K562 (cell line): ENCODE data around the gene TCF3. TPM values are rescaled to one million over a fixed set of nuclear protein-coding genes. Genes with fewer than 3 reads are reported as not detected.

ENCODE experiments used
- ATAC-seq: fragments of 200-7000 bp; cut with Tn5 transposase; 3 replicates; pipeline ENCODE4 v1.9.1; 2020; ENCODE audit warnings: moderate library complexity
- BruUV-seq: library from RNA; stranded (reverse); fragments of 400-500 nt; replicated peaks from 2 replicates; lab custom pipeline; 2021; lab: Mats Ljungman, UMichigan
- CTCF ChIA-PET: fragments of 300-600 bp; formaldehyde crosslinking; extraction: SDS; loops from one replicate; lab custom pipeline; 2021; ENCODE audit warnings: low intra/inter-chr PET ratio; lab: Yijun Ruan, JAX
- POLR2A ChIA-PET: fragments of 300-600, 350-650 bp; sonication (Branson Sonifier 250); formaldehyde crosslinking; extraction: SDS; loops from one replicate; lab custom pipeline; 2021; ENCODE audit warnings: antibody characterized with exemption, inconsistent platforms; lab: Yijun Ruan, JAX
- DNase-seq, 4 experiments: peaks; one replicate each; pipeline versions ENCODE4 v3.0.0 to v3.0.0-alpha.2; 2011 to 2018; ENCODE audit warnings: low spot score in 3 of 4, mixed read lengths in 3 of 4; ENCODE audit errors: extremely low read depth in 1 of 4
- FAIRE-seq: peaks from 2 replicates; lab custom pipeline; 2011; peaks lifted over from hg19 to GRCh38; lab: Jason Lieb, UNC
- H2AFZ ChIP-seq: 2 replicates; pipeline ENCODE4 v1.6.0; 2011; ENCODE audit warnings: low read depth, low read length, control low read depth, inconsistent platforms
- H3K27ac ChIP-seq: fragments of 200-600 bp; 3 replicates; pipeline ENCODE4 v1.8.0; 2011; ENCODE audit warnings: low read depth, mild to moderate bottlenecking, control low read depth, inconsistent platforms, low read length, moderate library complexity, mixed read lengths; ENCODE audit errors: extremely low read depth
- H3K27me3 ChIP-seq, 2 experiments: fragments of 300-600 bp in 1 of 2; 2 replicates in 1 of 2; 3 replicates in 1 of 2; pipeline versions ENCODE4 v1.6.0 to v1.8.0; 2011; ENCODE audit warnings: inconsistent platforms in 2 of 2, low read length in 2 of 2, mild to moderate bottlenecking in 1 of 2, mixed read lengths in 1 of 2, moderate library complexity in 1 of 2; ENCODE audit not compliant: control insufficient read depth in 2 of 2, insufficient read depth in 2 of 2
- H3K36me3 ChIP-seq: fragments of 300-600 bp; 3 replicates; pipeline ENCODE4 v1.8.0; 2011; ENCODE audit warnings: mild to moderate bottlenecking, low read length, inconsistent platforms; ENCODE audit not compliant: control insufficient read depth, insufficient read depth
- H3K4me1 ChIP-seq, 2 experiments: fragments of 200-600 bp in 1 of 2; replicated peaks in 1 of 2; 2 replicates in 1 of 2; 3 replicates in 1 of 2; pipeline versions ENCODE4 v1.5.1 to v1.8.0; 2011; ENCODE audit warnings: inconsistent platforms in 2 of 2, low read length in 2 of 2, mild to moderate bottlenecking in 1 of 2, mixed read lengths in 1 of 2, moderate library complexity in 1 of 2; ENCODE audit not compliant: control insufficient read depth in 2 of 2, insufficient read depth in 2 of 2
- H3K4me2 ChIP-seq: 2 replicates; pipeline ENCODE4 v1.6.1; 2011; ENCODE audit warnings: low read length, control low read depth, inconsistent platforms, mixed read lengths; ENCODE audit not compliant: insufficient read depth
- H3K4me3 ChIP-seq: fragments of 200-600 bp; sonication (generic), shearing (Covaris generic); 2 replicates; pipeline ENCODE4 v1.5.1; 2016; ENCODE audit warnings: control low read depth, inconsistent platforms
- H3K79me2 ChIP-seq: fragments of 200-600 bp; 3 replicates; pipeline ENCODE4 v1.8.0; 2011; ENCODE audit warnings: low read length, inconsistent platforms; ENCODE audit not compliant: control insufficient read depth, insufficient read depth
- H3K9ac ChIP-seq, 2 experiments: 2 replicates each; pipeline versions ENCODE4 v1.6.0 to v1.6.1; 2011; ENCODE audit warnings: low read depth in 2 of 2, low read length in 2 of 2, control low read depth in 1 of 2, inconsistent platforms in 1 of 2, mild to moderate bottlenecking in 1 of 2, mixed read lengths in 1 of 2; ENCODE audit not compliant: insufficient read depth in 1 of 2
- H3K9me1 ChIP-seq: one replicate; pipeline ENCODE4 v1.6.0; 2011; ENCODE audit warnings: inconsistent platforms, mild to moderate bottlenecking, low read length, moderate library complexity; ENCODE audit not compliant: control insufficient read depth, insufficient read depth
- H3K9me3 ChIP-seq: replicated peaks from 2 replicates; pipeline ENCODE4 v1.5.1; 2011; ENCODE audit warnings: low read depth, low read length, inconsistent platforms; ENCODE audit not compliant: control insufficient read depth, insufficient read depth
- H4K20me1 ChIP-seq: replicated peaks from 2 replicates; pipeline ENCODE4 v1.6.1; 2011; ENCODE audit warnings: low read length, inconsistent platforms, mixed read lengths; ENCODE audit not compliant: control insufficient read depth, insufficient read depth
- POLR2G ChIP-seq: fragments of 200-400 bp; formaldehyde crosslinking; IDR thresholded peaks from 2 replicates; pipeline ENCODE4 v1.6.1; 2017; ENCODE audit warnings: low read depth, mild to moderate bottlenecking, antibody characterized with exemption, low read length, moderate library complexity
- VEZF1 ChIP-seq: fragments of 200-800 bp; sonication (Bioruptor generic); IDR thresholded peaks from 2 replicates; pipeline ENCODE4 v1.6.1; 2017; ENCODE audit warnings: missing genetic modification characterization, missing compliant biosample characterization
- ZNF561 ChIP-seq: fragments of 450-650 bp; formaldehyde crosslinking; conservative IDR thresholded peaks from 2 replicates; pipeline ENCODE4 v1.4.0; 2020; ENCODE audit warnings: mild to moderate bottlenecking, moderate library complexity
- WGBS: fragments of 100-300 bp; shearing (Covaris generic); methylation state at CpG from one replicate; pipeline ENCODE4 v1.1.6; 2016; ENCODE audit warnings: low coverage, mixed read lengths; ENCODE audit not compliant: insufficient coverage; ENCODE audit errors: missing lambda C conversion rate; 5-methylcytosine and 5-hydroxymethylcytosine counted together
- in situ Hi-C: fragments of 300-500 bp; cut with MboI; formaldehyde crosslinking; loops from 4 replicates; pipeline ENCODE4 v1.15.0; 2018; ENCODE audit warnings: inconsistent platforms, mixed read lengths
- intact Hi-C: fragments of 100-400 bp; cut with micrococcal nuclease; formaldehyde crosslinking; loops from 2 replicates; pipeline ENCODE4 v1.14.2; 2022
- polyA plus RNA-seq, 8 experiments: library from polyadenylated mRNA; depleted of rRNA in 4 of 8; stranded (reverse) in 5 of 8; unstranded in 3 of 8; fragments of >200 nt; fragmentation: Nextera tagmentation in 2 of 8; fragmentation: Illumina TruSeq in 1 of 8; extraction: Ambion mirVana in 2 of 8; extraction: Trizol in 1 of 8; gene quantifications; 2 replicates each; pipeline versions ENCODE4 v1.2.1 to v1.2.3, GENCODE V29; 2011 to 2014; ENCODE audit warnings: inconsistent platforms in 1 of 8, missing spikeins in 1 of 8
- total RNA-seq, 7 experiments: library from RNA; depleted of rRNA in 6 of 7; stranded (reverse); fragments of >200 nt in 6 of 7; fragmentation: Illumina TruSeq in 2 of 7; extraction: Trizol in 2 of 7; gene quantifications; 2 replicates each; pipeline versions ENCODE4 v1.2.1 to v1.2.3, GENCODE V29; 2011 to 2021; ENCODE audit warnings: low replicate concordance in 1 of 7

Gene TCF3
- total and polyA plus RNA-seq, 9 of the 15 experiments (the other 6 are each of a cell fraction or from before 2014, with no cell fraction given), result 5.6 to 259 (median 84.0) TPM

- CTCF ChIA-PET, result no interaction called here
- no peaks in the 10 kb centered on the region for H3K9me1 ChIP-seq
- no peak for DNase-seq
- POLR2A ChIA-PET, result no interaction called here
- 84% methylated on average over 3 of the region's 11 CpGs for WGBS
- H3K27me3 ChIP-seq, result no peaks in the 10 kb centered on the region
- peak; percentile 27; the same call in 1 of the 2 replicates for TF ChIP-seq VEZF1
- TF ChIP-seq POLR2G, result peak; percentile 46
- no peak for TF ChIP-seq ZNF561 (CRISPR knock-in tag)
- TF ChIP-seq, all 486 proteins: peak for 2
- peaks cover 60% of the 10 kb centered on the region; the same call in 2 of the 3 replicates for H3K36me3 ChIP-seq
- no peak overlapping the region for H3K4me2 ChIP-seq
- H4K20me1 ChIP-seq, result no peaks in the 10 kb centered on the region
- no TSS peak for BruUV-seq
- no peaks in the 10 kb centered on the region for H3K79me2 ChIP-seq
- no peak overlapping the region for H2AFZ ChIP-seq
- in situ Hi-C loops, result no loop called here
- FAIRE-seq (no peak), ATAC-seq (no peak)
- intact Hi-C loops, result no loop called here
- no peak overlapping the region for H3K27ac ChIP-seq
- peaks cover 4 to 50% of the 10 kb centered on the region in 2 experiments; a peak in 3 of 5 replicates for H3K4me1 ChIP-seq
- H3K9me3 ChIP-seq, result no peaks in the 10 kb centered on the region
- H3K4me3 ChIP-seq, result no peak overlapping the region
- H3K9ac ChIP-seq, result peak overlapping the region in 1 of 2 experiments; percentile 76; a peak in 1 of 4 replicates
These were observed 41.8 kb downstream of the TCF3 start for GRCh38 chr19:1610579-1610978.
